LNCaP clone FGC (cell line): ENCODE measurements around the gene NEK6.

Experiments
- DNase-seq: peaks from one replicate; pipeline ENCODE4 v3.0.0-alpha.2; 2011; ENCODE audit warnings: low read depth
- H3K4me3 ChIP-seq: 2 replicates; pipeline ENCODE4 v1.5.1; 2011; ENCODE audit warnings: mild to moderate bottlenecking, low read depth, low read length, control low read depth
- CTCF ChIP-seq: IDR thresholded peaks from 2 replicates; pipeline ENCODE4 v1.5.1; 2012; ENCODE audit warnings: mild to moderate bottlenecking; ENCODE audit not compliant: control insufficient read depth, insufficient read depth; ENCODE audit errors: extremely low read depth

NEK6 gene

DNA sequence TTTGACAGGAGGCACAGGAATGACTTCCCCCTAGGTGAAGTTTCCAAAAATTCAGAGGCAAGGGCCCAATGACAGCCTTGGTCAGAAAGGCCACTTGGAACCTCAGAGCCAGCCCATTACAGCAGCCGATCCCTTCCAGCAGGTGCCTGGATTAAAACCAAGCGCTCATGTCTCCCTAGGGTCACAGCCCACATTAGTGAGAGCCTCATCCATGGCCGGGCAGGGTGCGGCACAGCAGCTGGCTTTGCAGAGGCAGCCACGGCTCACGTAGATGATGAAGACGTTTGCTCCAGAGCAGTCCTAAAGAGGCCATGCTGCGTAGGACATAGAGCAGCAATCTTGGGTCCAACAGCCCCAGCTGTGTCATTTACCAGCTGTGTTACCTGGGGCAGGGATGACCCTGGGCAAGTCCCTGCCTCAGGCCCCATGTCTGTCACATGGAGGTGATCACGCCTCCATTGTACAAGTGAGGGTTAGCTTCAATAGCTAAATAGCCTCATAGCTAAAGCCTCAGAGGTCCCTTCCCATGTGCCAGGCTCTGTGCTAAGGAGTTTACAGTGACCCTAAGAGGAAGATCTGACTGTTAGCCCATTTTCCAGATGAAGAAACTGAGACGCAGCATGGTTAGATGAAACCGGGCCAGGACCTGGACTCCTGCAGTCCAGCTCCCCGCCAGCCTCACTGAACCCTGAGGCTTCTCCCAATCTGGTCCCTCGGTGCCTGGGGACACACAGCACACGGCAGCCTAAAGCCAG is 39.2 kb downstream of the NEK6 start:
- DNase-seq = no peak
- H3K4me3 ChIP-seq = no peak overlapping the region
- TF ChIP-seq CTCF = no peak

GRCh38 chr9:124297551-124297901 is 39.8 kb downstream of the NEK6 start:
- DNase-seq = no peak
- no peak overlapping the region for H3K4me3 ChIP-seq
- TF ChIP-seq CTCF = no peak

- TF ChIP-seq CTCF = no peak
- no peak for DNase-seq
- H3K4me3 ChIP-seq = no peak overlapping the region
These were observed 40.3 kb downstream of the NEK6 start for GRCh38 chr9:124297915-124298645.

DNA sequence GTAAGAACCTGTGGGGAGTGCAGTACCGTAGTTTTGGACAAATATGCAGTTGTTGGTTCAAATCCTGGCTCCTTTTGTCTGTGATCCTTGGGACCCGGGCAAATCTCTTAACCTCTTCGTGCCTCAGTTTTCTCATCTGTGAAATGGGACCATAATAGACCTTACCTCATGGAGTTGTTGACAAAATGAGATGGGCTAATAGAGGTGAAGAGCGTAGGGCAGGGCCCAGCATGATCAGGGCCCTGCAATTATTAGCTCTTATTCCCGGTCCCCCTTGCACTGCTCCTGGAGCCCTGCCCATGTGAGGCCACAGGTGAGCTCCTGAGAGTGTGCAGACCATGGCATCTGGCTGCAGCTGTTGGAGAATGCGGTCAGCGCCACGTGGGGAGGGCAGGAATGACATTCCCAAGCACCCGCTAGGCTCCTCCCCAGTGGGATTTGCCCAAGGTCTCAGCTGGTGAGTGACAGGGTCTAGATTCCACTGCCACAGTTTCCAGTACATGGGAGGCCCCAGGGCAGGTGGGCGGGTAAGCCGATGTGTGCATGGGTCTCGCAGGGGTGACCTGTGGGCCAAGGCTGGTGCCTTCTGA is 41.0 kb downstream of the NEK6 start:
- no peak for DNase-seq
- no peak overlapping the region for H3K4me3 ChIP-seq
- no peak for TF ChIP-seq CTCF

DNA sequence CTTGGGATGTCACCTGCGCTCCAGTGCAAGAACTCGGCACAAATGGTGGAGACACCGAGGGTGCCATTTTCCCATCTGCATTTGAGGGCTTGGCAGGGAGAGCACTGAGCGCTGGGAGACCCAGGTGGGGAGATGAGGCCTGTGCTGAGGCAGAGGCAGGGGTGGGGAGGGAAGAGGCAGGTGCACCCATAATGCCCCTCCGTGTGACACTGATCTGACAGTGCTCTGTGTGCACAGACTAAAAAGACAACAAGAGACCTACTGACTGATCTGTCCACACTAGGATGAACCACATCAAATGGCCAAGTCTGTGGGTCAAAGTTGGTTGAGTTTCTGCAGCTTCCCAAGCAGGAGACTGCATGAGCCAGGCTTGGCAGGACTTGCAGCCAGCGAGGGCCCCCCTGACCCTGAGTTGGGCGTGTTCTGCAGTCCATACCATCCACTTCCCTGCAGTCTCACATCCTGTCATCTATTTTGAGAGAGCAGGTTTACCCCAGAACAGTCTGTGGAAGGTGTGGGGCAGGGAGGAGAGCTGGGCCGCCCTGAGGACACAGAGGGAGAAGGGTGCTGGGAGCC is 41.9 kb downstream of the NEK6 start:
- TF ChIP-seq CTCF = no peak
- no peak for DNase-seq
- no peak overlapping the region for H3K4me3 ChIP-seq

DNA sequence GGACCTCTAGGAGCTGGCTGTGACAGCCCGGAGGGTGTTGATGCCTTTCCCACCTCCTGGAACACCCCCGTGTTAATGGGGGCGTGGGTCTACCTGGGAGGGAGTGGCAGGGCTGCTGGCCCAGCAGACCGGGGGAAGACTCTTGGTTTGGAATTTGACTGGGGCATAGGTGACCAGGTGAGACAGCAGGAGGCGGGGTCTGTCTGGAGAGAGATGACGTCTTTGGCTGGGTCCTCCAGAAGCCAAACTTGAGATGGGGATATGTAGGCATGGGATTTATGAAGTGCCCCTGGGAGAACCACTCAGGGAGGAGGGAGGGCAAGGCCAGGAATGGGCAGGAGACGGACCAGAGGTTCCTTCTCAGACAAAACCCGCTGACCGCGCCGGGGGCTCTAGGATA is 42.6 kb downstream of the NEK6 start:
- no peak for TF ChIP-seq CTCF
- no peak for DNase-seq
- H3K4me3 ChIP-seq = no peak overlapping the region

DNA sequence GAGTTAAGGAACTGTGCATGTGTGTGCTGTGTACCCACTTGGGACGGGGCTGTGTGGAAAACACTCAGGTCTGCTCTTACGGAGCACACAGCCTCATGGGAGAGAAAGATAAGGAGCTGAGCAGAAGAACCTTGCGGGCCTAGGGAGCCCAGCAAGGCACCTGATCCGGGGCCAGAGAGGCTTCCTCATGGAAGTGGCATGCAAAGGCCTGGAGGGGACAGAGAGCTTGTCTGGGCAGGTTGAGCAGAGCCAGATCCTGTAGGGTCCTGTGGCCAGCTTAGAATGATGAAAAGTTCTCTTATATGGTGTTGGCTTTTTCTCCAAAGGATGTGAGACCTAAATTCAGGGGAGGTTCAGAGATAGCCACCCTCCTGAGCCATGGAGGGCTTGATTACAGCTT is 45.2 kb downstream of the NEK6 start:
- TF ChIP-seq CTCF = no peak
- H3K4me3 ChIP-seq = no peak overlapping the region
- no peak for DNase-seq
